ENCODE data around the gene SLC10A7. TPM values are rescaled to one million over a fixed set of nuclear protein-coding genes. Genes with fewer than 3 reads are reported as not detected.

Gene SLC10A7
- total RNA-seq, 2 experiments from 2014 or later, result 8.7 to 9.9 TPM

DNA sequence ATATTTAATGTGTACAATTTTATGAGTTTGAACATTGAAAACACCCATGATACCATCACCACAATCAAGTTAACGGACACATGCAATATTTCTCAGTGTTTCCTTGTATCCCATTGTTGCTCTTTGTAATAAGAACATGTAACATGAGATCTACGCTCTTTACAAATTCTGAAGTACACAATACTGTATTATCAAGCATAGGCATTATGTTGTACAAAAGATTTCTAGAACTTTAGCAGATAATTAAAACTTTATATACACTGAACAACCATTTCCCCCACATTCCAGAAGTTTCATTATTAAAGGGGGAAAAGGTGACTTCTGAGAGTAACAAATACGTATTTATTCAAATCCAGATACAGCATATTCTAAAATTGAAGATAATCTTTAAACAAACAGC is 114.5 kb downstream of the SLC10A7 start:
- POLR2A ChIA-PET, result no interaction called here
- Mint-ChIP-seq H3K4me1 (ENCODE audit: low read depth) (no peaks in the 10 kb centered on the region), H3K27me3 (no peaks in the 10 kb centered on the region), H3K36me3 (ENCODE audit: low read depth) (no peaks in the 10 kb centered on the region), H3K27ac (no peak overlapping the region), H3K9me3 (no peaks in the 10 kb centered on the region), H3K4me3 (no peak overlapping the region)
- CTCF ChIA-PET, result interaction anchor here (1.2 kb wide), 1 partner anchor 11 kb away, joined by 3 read pairs; no protein-coding TSS in a partner anchor
- H3K27me3 ChIP-seq (ENCODE audit: control insufficient read depth in 1 of 2, insufficient read depth in 2 of 2, low read length in 2 of 2), result no peaks in the 10 kb centered on the region
- no peak for DNase-seq
- no peaks in the 10 kb centered on the region for H3K9me3 ChIP-seq (ENCODE audit: control insufficient read depth in 1 of 2, insufficient read depth in 1 of 2, low read length in 2 of 2)
- H3K27ac ChIP-seq (ENCODE audit: low read depth in 1 of 2, low read length in 2 of 2), result no peak overlapping the region
- no peaks in the 10 kb centered on the region for H3K4me1 ChIP-seq (ENCODE audit: insufficient read depth, low read length)
- H3K36me3 ChIP-seq (ENCODE audit: insufficient read depth, low read length), result no peaks in the 10 kb centered on the region
- ATAC-seq (ENCODE audit: poor library complexity), result no peak
- TF ChIP-seq, protein P1, sequence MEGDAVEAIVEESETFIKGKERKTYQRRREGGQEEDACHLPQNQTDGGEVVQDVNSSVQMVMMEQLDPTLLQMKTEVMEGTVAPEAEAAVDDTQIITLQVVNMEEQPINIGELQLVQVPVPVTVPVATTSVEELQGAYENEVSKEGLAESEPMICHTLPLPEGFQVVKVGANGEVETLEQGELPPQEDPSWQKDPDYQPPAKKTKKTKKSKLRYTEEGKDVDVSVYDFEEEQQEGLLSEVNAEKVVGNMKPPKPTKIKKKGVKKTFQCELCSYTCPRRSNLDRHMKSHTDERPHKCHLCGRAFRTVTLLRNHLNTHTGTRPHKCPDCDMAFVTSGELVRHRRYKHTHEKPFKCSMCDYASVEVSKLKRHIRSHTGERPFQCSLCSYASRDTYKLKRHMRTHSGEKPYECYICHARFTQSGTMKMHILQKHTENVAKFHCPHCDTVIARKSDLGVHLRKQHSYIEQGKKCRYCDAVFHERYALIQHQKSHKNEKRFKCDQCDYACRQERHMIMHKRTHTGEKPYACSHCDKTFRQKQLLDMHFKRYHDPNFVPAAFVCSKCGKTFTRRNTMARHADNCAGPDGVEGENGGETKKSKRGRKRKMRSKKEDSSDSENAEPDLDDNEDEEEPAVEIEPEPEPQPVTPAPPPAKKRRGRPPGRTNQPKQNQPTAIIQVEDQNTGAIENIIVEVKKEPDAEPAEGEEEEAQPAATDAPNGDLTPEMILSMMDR (IDR thresholded peaks at IDR 0.05), result no peak
- intact Hi-C loops (cut with DNase I, micrococcal nuclease), result no loop called here
- no peak overlapping the region for H3K4me3 ChIP-seq (ENCODE audit: low read length)

DNA sequence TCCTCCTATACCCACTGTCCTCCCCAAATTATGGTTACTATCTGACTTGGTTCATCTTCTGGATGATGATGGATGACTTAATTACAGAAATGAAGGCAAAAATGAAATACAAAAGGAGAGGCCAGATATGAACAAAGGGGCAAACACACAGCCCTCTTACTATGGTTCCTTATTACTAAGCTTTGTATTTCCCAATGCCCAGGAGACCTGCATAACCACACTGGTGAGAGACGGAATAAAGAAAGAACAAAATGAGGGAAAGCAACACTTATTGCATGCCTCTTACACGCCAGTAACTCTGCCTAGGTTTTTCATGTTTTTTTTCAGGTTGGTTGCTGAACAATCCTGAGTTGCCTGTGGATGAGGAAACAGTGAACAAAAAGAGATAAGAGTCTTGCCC is 120.5 kb downstream of the SLC10A7 start:
- Histone ChIP-seq H3K9me3 (ENCODE audit: control insufficient read depth in 1 of 2, insufficient read depth in 1 of 2, low read length in 2 of 2) (no peaks in the 10 kb centered on the region), H3K36me3 (ENCODE audit: insufficient read depth, low read length) (no peaks in the 10 kb centered on the region), H3K27ac (ENCODE audit: low read depth in 1 of 2, low read length in 2 of 2) (no peak overlapping the region), H3K4me3 (ENCODE audit: low read length) (no peak overlapping the region), H3K4me1 (ENCODE audit: insufficient read depth, low read length) (no peaks in the 10 kb centered on the region), H3K27me3 (ENCODE audit: control insufficient read depth in 1 of 2, insufficient read depth in 2 of 2, low read length in 2 of 2) (no peaks in the 10 kb centered on the region)
- TF ChIP-seq, protein P1 (IDR thresholded peaks at IDR 0.05), result no peak
- ChIA-PET CTCF (no interaction called here), POLR2A (no interaction called here)
- no peak overlapping the region for H3K27ac Mint-ChIP-seq
- intact Hi-C loops (cut with DNase I, micrococcal nuclease), result no loop called here
- no peaks in the 10 kb centered on the region for H3K9me3 Mint-ChIP-seq
- H3K27me3 Mint-ChIP-seq, result no peaks in the 10 kb centered on the region
- ATAC-seq (ENCODE audit: poor library complexity) (no peak), DNase-seq (no peak)
- H3K4me3 Mint-ChIP-seq, result no peak overlapping the region
- H3K4me1 Mint-ChIP-seq (ENCODE audit: low read depth), result no peaks in the 10 kb centered on the region
- no peaks in the 10 kb centered on the region for H3K36me3 Mint-ChIP-seq (ENCODE audit: low read depth)

DNA sequence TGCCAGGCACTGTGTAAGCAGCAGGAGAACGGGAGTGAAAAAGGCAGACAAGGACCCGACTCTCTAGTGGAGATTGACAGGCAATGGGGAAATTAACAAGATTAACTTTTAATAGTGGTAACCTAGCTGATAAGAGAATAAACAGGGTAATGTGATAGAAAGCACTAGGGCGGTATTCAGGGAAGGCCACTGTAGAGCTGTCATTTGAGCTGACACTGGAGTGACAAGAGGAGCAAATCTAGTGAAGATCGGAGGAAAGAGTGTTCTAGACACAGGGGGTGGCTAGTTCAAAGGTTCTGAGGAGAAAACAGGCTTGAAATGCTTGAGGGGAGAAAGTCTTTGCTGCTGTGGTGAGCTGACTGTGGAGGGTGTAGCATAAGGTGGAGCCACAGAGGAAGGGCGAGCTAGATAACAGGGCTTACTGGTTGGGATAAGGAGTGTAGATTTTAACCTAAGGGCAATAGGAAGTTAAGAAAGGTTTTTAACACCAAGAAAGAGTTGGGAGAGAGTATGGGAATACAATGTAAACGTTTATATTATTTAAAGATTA is 122.8 kb downstream of the SLC10A7 start:
- ChIA-PET CTCF (no interaction called here), POLR2A (no interaction called here)
- Mint-ChIP-seq H3K36me3 (ENCODE audit: low read depth) (no peaks in the 10 kb centered on the region), H3K9me3 (no peaks in the 10 kb centered on the region), H3K27ac (no peak overlapping the region), H3K4me3 (no peak overlapping the region), H3K4me1 (ENCODE audit: low read depth) (no peaks in the 10 kb centered on the region), H3K27me3 (no peaks in the 10 kb centered on the region)
- TF ChIP-seq, protein P1 (IDR thresholded peaks at IDR 0.05), result no peak
- Histone ChIP-seq H3K36me3 (ENCODE audit: insufficient read depth, low read length) (no peaks in the 10 kb centered on the region), H3K9me3 (ENCODE audit: control insufficient read depth in 1 of 2, insufficient read depth in 1 of 2, low read length in 2 of 2) (no peaks in the 10 kb centered on the region), H3K27me3 (ENCODE audit: control insufficient read depth in 1 of 2, insufficient read depth in 2 of 2, low read length in 2 of 2) (no peaks in the 10 kb centered on the region), H3K4me3 (ENCODE audit: low read length) (no peak overlapping the region), H3K27ac (ENCODE audit: low read depth in 1 of 2, low read length in 2 of 2) (no peak overlapping the region), H3K4me1 (ENCODE audit: insufficient read depth, low read length) (no peaks in the 10 kb centered on the region)
- intact Hi-C loops (cut with DNase I, micrococcal nuclease), result no loop called here
- ATAC-seq (ENCODE audit: poor library complexity) (no peak), DNase-seq (no peak)

All from CD4-positive, alpha-beta T cell (primary cell).